Measurements from ENCODE around the gene PLD2. TPM values are rescaled to one million over a fixed set of nuclear protein-coding genes. Genes with fewer than 3 reads are reported as not detected.
A peak's percentile ranks its signal among the peaks of the same experiment; 100 is the strongest.

The PLD2 gene
- total RNA-seq, 1 donor from 2014 or later = 33.4 TPM

DNA sequence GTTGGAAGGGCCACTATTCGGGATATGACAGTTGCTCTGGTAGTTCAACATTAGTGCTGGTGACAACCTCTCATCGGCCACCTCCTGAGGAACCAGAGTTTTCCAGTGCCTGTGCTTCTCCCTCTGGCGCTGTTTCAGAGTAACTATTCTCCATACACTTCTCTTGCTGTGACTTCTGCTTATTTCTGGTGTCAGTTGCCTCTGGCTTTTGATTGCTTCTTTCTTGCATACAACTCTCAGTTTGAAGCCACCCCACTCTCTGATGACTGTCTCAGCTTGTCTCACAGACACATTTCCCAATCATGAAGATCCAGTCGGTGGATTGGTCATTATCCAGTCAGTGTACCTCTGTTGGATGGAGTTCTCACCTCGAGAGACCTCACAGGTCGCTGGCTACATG is 38.7 kb upstream of the PLD2 start:
- peak overlapping the region; percentile 51 for H3K27ac ChIP-seq
- no peaks in the 10 kb centered on the region for H3K36me3 ChIP-seq
- H3K4me3 ChIP-seq = no peak overlapping the region
- ATAC-seq (peak; percentile 64), DNase-seq (no peak)
- no peaks in the 10 kb centered on the region for H3K27me3 ChIP-seq
- intact Hi-C loops (cut with DNase I) = no loop called here
- TF ChIP-seq, protein P1, sequence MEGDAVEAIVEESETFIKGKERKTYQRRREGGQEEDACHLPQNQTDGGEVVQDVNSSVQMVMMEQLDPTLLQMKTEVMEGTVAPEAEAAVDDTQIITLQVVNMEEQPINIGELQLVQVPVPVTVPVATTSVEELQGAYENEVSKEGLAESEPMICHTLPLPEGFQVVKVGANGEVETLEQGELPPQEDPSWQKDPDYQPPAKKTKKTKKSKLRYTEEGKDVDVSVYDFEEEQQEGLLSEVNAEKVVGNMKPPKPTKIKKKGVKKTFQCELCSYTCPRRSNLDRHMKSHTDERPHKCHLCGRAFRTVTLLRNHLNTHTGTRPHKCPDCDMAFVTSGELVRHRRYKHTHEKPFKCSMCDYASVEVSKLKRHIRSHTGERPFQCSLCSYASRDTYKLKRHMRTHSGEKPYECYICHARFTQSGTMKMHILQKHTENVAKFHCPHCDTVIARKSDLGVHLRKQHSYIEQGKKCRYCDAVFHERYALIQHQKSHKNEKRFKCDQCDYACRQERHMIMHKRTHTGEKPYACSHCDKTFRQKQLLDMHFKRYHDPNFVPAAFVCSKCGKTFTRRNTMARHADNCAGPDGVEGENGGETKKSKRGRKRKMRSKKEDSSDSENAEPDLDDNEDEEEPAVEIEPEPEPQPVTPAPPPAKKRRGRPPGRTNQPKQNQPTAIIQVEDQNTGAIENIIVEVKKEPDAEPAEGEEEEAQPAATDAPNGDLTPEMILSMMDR (IDR thresholded peaks at IDR 0.05) = no peak
- no peaks in the 10 kb centered on the region for H3K4me1 ChIP-seq
- no peaks in the 10 kb centered on the region for H3K9me3 ChIP-seq

DNA sequence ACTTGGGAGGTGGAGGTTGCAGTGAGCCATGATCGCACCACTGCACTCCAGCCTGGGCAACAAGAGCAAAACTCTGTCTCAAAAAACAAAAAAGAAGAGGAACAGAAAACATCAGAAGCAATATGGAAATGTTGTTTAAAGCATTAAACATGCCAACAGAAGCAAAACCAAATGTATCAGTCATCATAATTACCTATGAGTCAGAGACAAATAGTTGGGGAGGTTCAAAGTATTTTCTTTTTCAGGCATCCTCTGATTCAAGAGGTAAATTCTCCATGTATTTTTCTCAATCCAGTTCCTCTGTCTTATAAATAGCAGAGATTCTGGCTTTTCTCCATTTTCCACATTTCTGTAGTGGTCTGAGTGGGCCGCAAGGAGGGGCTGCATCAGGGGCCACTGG is 37.3 kb upstream of the PLD2 start:
- no peaks in the 10 kb centered on the region for H3K36me3 ChIP-seq
- H3K4me1 ChIP-seq = no peaks in the 10 kb centered on the region
- ATAC-seq (no peak), DNase-seq (no peak)
- no peaks in the 10 kb centered on the region for H3K9me3 ChIP-seq
- no peak overlapping the region for H3K27ac ChIP-seq
- H3K27me3 ChIP-seq = no peaks in the 10 kb centered on the region
- TF ChIP-seq, protein P1 (IDR thresholded peaks at IDR 0.05) = no peak
- intact Hi-C loops (cut with DNase I) = no loop called here
- no peak overlapping the region for H3K4me3 ChIP-seq

DNA sequence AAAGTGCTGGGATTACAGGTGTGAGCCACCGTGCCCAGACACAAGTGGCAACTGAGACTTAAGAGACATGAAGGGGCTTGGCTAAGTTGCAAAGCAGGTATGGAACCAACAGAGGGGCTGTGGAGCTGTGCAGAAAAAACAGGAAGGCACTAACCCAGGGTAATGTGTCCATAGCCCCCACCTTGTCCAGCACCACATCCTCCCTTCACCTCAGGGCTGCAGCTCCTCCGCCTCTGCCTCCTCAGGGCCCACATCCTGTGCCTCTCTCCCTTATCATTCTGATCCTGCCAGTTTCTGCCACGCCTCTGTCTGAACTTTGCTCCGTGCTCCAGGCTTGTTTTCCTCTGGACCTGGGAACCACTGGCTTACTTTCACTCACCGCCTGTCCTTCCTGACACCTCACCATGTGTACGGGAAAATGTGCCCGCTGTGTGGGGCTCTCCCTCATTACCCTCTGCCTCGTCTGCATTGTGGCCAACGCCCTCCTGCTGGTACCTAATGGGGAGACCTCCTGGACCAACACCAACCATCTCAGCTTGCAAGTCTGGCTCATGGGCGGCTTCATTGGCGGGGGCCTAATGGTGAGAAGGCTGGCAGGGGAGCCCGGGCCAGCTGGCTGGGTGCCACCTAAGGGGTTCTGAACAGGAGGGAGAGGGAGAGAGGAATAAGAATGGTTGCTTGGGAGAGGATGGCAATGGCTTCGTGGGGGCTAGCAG is 35.3 kb upstream of the PLD2 start, which contains the start of gene TM4SF5:
Gene TM4SF5 (plus strand): TSS at position 368 of the 716 bp plus-strand sequence. CDS start 37 bp downstream, at position 405.
- Histone ChIP-seq H3K9me3 (no peaks in the 10 kb centered on the region), H3K27me3 (no peaks in the 10 kb centered on the region), H3K4me1 (no peaks in the 10 kb centered on the region), H3K36me3 (no peaks in the 10 kb centered on the region), H3K4me3 (no peak within 1 kb of the TSS), H3K27ac (no peak within 1 kb of the TSS)
- TF ChIP-seq, protein P1 (IDR thresholded peaks at IDR 0.05) = no peak
- no peak for DNase-seq
- intact Hi-C loops (cut with DNase I) = no loop called here
- no peak for ATAC-seq

DNA sequence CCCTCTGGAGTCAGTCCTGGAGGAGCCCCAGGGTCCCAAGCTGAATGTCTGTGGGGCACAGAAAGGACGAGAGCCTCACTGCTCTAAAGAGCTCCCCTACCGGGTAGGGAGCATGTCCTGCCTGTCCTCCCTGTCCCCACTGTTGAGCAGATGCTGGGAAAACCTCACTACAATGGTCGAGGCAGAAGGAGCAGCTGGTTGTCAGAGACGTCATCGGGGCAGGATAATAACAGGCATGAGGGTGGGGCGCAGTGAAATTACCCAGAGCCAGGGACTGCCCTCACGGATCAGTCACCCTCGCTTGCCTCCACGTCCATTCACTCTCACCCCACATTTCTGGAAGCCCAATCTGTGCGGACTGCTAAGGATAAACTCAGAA is 34.7 kb upstream of the PLD2 start:
- no peaks in the 10 kb centered on the region for H3K9me3 ChIP-seq
- intact Hi-C loops (cut with DNase I) = no loop called here
- ATAC-seq (no peak), DNase-seq (no peak)
- no peak overlapping the region for H3K4me3 ChIP-seq
- no peaks in the 10 kb centered on the region for H3K4me1 ChIP-seq
- H3K27me3 ChIP-seq = no peaks in the 10 kb centered on the region
- no peak overlapping the region for H3K27ac ChIP-seq
- H3K36me3 ChIP-seq = no peaks in the 10 kb centered on the region
- TF ChIP-seq, protein P1 (IDR thresholded peaks at IDR 0.05) = no peak

DNA sequence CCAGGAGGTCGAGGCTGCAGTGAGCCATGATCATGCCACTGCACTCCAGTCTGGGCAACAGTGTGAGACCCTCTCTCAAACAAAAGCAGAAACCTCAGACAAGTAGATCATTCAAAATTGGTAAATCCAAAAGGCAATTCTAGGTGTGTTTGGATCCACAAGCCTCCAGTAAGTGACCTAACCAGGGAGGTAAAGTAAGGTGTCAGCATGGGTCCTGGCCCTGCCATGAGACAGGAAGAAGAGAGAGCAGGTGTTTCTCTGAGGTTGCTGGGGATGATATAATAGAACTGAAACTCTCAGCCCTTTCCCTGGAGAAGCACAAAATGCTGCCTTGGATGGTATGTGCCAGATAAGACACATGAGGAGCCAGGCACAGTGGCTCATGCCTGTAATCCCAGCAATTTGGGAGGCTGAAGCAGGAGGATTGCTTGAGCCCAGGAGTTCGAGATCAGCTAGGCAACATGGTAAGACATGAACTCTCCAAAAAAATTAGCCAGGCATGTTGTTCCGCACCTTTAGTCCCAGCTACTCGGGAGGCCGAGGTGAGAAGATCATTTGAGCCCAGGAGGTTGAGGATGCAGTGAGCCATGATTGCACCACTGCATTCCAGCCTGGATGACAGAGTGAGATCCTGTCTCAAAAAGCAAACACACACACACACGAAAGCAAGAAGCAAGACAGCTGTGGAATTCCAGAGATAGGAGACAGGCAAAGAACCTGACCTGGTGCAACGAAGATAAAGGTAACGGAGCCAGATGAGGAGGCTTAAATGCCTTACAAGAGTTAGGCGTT is 28.8 kb upstream of the PLD2 start:
- no peaks in the 10 kb centered on the region for H3K36me3 ChIP-seq

More for the DNA sequence above, 28.8 kb upstream of the PLD2 start:
- H3K27ac ChIP-seq = no peak overlapping the region
- H3K9me3 ChIP-seq = no peaks in the 10 kb centered on the region
- no peaks in the 10 kb centered on the region for H3K4me1 ChIP-seq
- TF ChIP-seq, protein P1 (IDR thresholded peaks at IDR 0.05) = no peak
- peaks cover 8% of the 10 kb centered on the region for H3K27me3 ChIP-seq
- DNase-seq (no peak), ATAC-seq (no peak)
- intact Hi-C loops (cut with DNase I) = no loop called here
- no peak overlapping the region for H3K4me3 ChIP-seq
